Neural cell (in vitro differentiated cells): ENCODE data around the gene FILIP1. TPM values are rescaled to one million over a fixed set of nuclear protein-coding genes. Genes with fewer than 3 reads are reported as not detected.

Experiments
- H2AFZ ChIP-seq: fragments of 200-600, 300-800 bp; sonication (generic), shearing (Covaris generic); 2 replicates; pipeline ENCODE4 v1.6.0; 2014; ENCODE audit warnings: low read depth, mild to moderate bottlenecking, antibody characterized with exemption, low read length, moderate library complexity
- H3F3A ChIP-seq: fragments of 200-600 bp; shearing (Covaris generic); 2 replicates; pipeline ENCODE4 v1.6.1; 2016; ENCODE audit warnings: mild to moderate bottlenecking, moderate library complexity, mixed read lengths, antibody characterized with exemption, low read length; ENCODE audit not compliant: insufficient read depth, poor library complexity, severe bottlenecking
- H3K27ac ChIP-seq: fragments of 200-600, 300-800 bp; sonication (generic), shearing (Covaris generic); 2 replicates; pipeline ENCODE4 v1.5.1; 2014; ENCODE audit warnings: mild to moderate bottlenecking, low read length, moderate library complexity
- H3K27me3 ChIP-seq: fragments of 300-800, 200-600 bp; sonication (generic), shearing (Covaris generic); 2 replicates; pipeline ENCODE4 v1.6.0; 2014; ENCODE audit warnings: mild to moderate bottlenecking, low read depth, low read length, moderate library complexity; ENCODE audit not compliant: insufficient read depth
- H3K36me3 ChIP-seq: fragments of 300-800, 200-600 bp; sonication (generic), shearing (Covaris generic); 2 replicates; pipeline ENCODE4 v1.5.1; 2014; ENCODE audit warnings: mild to moderate bottlenecking, antibody characterized with exemption, low read length, moderate library complexity; ENCODE audit not compliant: insufficient read depth
- H3K4me2 ChIP-seq: fragments of 300-800, 200-600 bp; sonication (generic), shearing (Covaris generic); 2 replicates; pipeline ENCODE4 v1.6.0; 2014; ENCODE audit warnings: mild to moderate bottlenecking, low read length
- H3K4me3 ChIP-seq: fragments of 300-800, 200-600 bp; sonication (generic), shearing (Covaris generic); 2 replicates; pipeline ENCODE4 v1.5.1; 2014; ENCODE audit warnings: mild to moderate bottlenecking, low read length, moderate library complexity
- H3K79me2 ChIP-seq: fragments of 200-600 bp; shearing (Covaris generic); replicated peaks from 2 replicates; pipeline ENCODE4 v1.6.0; 2014; ENCODE audit warnings: mild to moderate bottlenecking, low read length, moderate library complexity; ENCODE audit not compliant: insufficient read depth
- H3K9ac ChIP-seq: fragments of 300-800, 200-600 bp; sonication (generic), shearing (Covaris generic); 2 replicates; pipeline ENCODE4 v1.6.1; 2016; ENCODE audit warnings: mild to moderate bottlenecking, low read length, mixed read lengths
- H3K9me2 ChIP-seq: fragments of 200-600 bp; shearing (Covaris generic); 2 replicates; pipeline ENCODE4 v1.6.1; 2016; ENCODE audit warnings: mild to moderate bottlenecking, low read length, mixed read lengths; ENCODE audit not compliant: insufficient read depth
- H3K9me3 ChIP-seq: fragments of 200-600, 300-800 bp; sonication (generic), shearing (Covaris generic); 2 replicates; pipeline ENCODE4 v1.6.1; 2016; ENCODE audit warnings: mild to moderate bottlenecking, mixed run types, low read length, moderate library complexity, mixed read lengths
- H4K20me1 ChIP-seq: fragments of 200-600 bp; shearing (Covaris generic); 2 replicates; pipeline ENCODE4 v1.6.1; 2016; ENCODE audit warnings: mild to moderate bottlenecking, mixed run types; ENCODE audit not compliant: insufficient read depth
- EP300 ChIP-seq: fragments of 450-650 bp; conservative IDR thresholded peaks from 2 replicates; pipeline ENCODE4 v1.6.1; 2014; ENCODE audit warnings: antibody characterized with exemption, mild to moderate bottlenecking, moderate library complexity; ENCODE audit not compliant: poor library complexity, severe bottlenecking
- EZH2 ChIP-seq: fragments of 200-600, 300-800 bp; shearing (Covaris generic), sonication (generic); IDR thresholded peaks from 2 replicates; pipeline ENCODE4 v1.6.1; 2014; ENCODE audit warnings: antibody characterized with exemption, low read length, borderline replicate concordance, mild to moderate bottlenecking; ENCODE audit not compliant: insufficient read depth, poor library complexity, severe bottlenecking
- MXI1 ChIP-seq: fragments of 450-650 bp; conservative IDR thresholded peaks from 2 replicates; pipeline ENCODE4 v1.6.1; 2014; ENCODE audit warnings: antibody characterized with exemption, mild to moderate bottlenecking; ENCODE audit not compliant: poor library complexity, severe bottlenecking
- POLR2AphosphoS5 ChIP-seq: IDR thresholded peaks from 2 replicates; pipeline ENCODE4 v1.6.1; 2012
- RAD21 ChIP-seq: fragments of 450-650 bp; conservative IDR thresholded peaks from 2 replicates; pipeline ENCODE4 v1.6.1; 2014; ENCODE audit warnings: antibody characterized with exemption, mild to moderate bottlenecking, moderate library complexity
- SMC3 ChIP-seq: fragments of 450-650 bp; conservative IDR thresholded peaks from 2 replicates; pipeline ENCODE4 v1.6.1; 2014; ENCODE audit warnings: antibody characterized with exemption, mild to moderate bottlenecking, moderate library complexity; ENCODE audit not compliant: poor library complexity
- TAF1 ChIP-seq: IDR thresholded peaks from 2 replicates; pipeline ENCODE4 v1.6.1; 2012; ENCODE audit warnings: low read depth
- polyA plus RNA-seq: library from polyadenylated mRNA; depleted of rRNA; stranded (reverse); fragments of >200 nt; gene quantifications from 2 replicates; pipeline ENCODE4 v1.2.3, GENCODE V29; 2014
- TF ChIP-seq, protein P1 (sequence below): fragments of 450-650 bp; IDR thresholded peaks from 2 replicates; pipeline ENCODE4 v1.5.1; 2014; ENCODE audit warnings: antibody characterized with exemption, mild to moderate bottlenecking, moderate library complexity; ENCODE audit not compliant: poor library complexity, severe bottlenecking
- TF ChIP-seq, protein P2 (sequence below): IDR thresholded peaks from 2 replicates; pipeline ENCODE4 v1.6.1; 2012; ENCODE audit warnings: borderline replicate concordance

Gene FILIP1
- polyA plus RNA-seq, 1 donor from 2014 or later: 1.4 TPM

- Histone ChIP-seq H3K79me2 (no peaks in the 10 kb centered on the region), H3K27ac (no peak overlapping the region), H2AFZ (no peak overlapping the region), H3K9me3 (no peaks in the 10 kb centered on the region), H4K20me1 (no peaks in the 10 kb centered on the region), H3K9ac (no peak overlapping the region), H3K9me2 (no peaks in the 10 kb centered on the region), H3K4me3 (no peak overlapping the region), H3F3A (no peaks in the 10 kb centered on the region), H3K36me3 (no peaks in the 10 kb centered on the region), H3K27me3 (no peaks in the 10 kb centered on the region), H3K4me2 (no peak overlapping the region)
- TF ChIP-seq MXI1 (no peak), TAF1 (no peak), EZH2 (no peak), POLR2AphosphoS5 (no peak), SMC3 (no peak), EP300 (no peak), RAD21 (no peak)
- TF ChIP-seq, protein P1, sequence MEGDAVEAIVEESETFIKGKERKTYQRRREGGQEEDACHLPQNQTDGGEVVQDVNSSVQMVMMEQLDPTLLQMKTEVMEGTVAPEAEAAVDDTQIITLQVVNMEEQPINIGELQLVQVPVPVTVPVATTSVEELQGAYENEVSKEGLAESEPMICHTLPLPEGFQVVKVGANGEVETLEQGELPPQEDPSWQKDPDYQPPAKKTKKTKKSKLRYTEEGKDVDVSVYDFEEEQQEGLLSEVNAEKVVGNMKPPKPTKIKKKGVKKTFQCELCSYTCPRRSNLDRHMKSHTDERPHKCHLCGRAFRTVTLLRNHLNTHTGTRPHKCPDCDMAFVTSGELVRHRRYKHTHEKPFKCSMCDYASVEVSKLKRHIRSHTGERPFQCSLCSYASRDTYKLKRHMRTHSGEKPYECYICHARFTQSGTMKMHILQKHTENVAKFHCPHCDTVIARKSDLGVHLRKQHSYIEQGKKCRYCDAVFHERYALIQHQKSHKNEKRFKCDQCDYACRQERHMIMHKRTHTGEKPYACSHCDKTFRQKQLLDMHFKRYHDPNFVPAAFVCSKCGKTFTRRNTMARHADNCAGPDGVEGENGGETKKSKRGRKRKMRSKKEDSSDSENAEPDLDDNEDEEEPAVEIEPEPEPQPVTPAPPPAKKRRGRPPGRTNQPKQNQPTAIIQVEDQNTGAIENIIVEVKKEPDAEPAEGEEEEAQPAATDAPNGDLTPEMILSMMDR: no peak
- TF ChIP-seq, protein P2, sequence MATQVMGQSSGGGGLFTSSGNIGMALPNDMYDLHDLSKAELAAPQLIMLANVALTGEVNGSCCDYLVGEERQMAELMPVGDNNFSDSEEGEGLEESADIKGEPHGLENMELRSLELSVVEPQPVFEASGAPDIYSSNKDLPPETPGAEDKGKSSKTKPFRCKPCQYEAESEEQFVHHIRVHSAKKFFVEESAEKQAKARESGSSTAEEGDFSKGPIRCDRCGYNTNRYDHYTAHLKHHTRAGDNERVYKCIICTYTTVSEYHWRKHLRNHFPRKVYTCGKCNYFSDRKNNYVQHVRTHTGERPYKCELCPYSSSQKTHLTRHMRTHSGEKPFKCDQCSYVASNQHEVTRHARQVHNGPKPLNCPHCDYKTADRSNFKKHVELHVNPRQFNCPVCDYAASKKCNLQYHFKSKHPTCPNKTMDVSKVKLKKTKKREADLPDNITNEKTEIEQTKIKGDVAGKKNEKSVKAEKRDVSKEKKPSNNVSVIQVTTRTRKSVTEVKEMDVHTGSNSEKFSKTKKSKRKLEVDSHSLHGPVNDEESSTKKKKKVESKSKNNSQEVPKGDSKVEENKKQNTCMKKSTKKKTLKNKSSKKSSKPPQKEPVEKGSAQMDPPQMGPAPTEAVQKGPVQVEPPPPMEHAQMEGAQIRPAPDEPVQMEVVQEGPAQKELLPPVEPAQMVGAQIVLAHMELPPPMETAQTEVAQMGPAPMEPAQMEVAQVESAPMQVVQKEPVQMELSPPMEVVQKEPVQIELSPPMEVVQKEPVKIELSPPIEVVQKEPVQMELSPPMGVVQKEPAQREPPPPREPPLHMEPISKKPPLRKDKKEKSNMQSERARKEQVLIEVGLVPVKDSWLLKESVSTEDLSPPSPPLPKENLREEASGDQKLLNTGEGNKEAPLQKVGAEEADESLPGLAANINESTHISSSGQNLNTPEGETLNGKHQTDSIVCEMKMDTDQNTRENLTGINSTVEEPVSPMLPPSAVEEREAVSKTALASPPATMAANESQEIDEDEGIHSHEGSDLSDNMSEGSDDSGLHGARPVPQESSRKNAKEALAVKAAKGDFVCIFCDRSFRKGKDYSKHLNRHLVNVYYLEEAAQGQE: no peak
Observed at GRCh38 chr6:75524322-75524972, 30.8 kb upstream of the FILIP1 start.

DNA sequence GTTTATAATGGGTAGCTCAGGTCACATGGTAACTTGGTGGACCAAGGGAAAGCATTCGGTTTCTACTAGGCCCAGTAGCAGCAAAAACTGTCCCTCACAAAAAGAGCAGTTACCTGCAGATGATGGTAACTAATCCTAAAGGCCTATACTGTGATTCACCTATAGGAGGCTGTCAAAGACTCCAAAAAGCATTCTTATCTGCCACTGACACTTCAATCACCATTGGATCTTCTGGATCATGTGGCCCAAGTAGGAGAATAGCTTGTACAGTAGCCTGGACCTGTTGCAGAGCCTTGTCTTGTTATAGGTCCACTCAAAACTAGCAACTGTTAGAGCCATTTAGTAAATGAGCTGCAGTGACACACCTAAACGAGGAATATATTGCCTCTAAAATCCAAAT lies 23.2 kb upstream of the FILIP1 start:
- Histone ChIP-seq H3F3A (no peaks in the 10 kb centered on the region), H3K9me2 (no peaks in the 10 kb centered on the region), H3K27ac (no peak overlapping the region), H3K9ac (no peak overlapping the region), H2AFZ (no peak overlapping the region), H3K9me3 (no peaks in the 10 kb centered on the region), H3K27me3 (no peaks in the 10 kb centered on the region), H4K20me1 (no peaks in the 10 kb centered on the region), H3K4me2 (no peak overlapping the region), H3K79me2 (no peaks in the 10 kb centered on the region), H3K4me3 (no peak overlapping the region), H3K36me3 (no peaks in the 10 kb centered on the region)
- TF ChIP-seq TAF1 (no peak), SMC3 (no peak)
- TF ChIP-seq, protein P2: no peak
